HG03439 (cell line): ENCODE measurements around the gene KIAA1217.

Source experiments
- ATAC-seq: cut with Tn5 transposase; IDR thresholded peaks from one replicate; pipeline ENCODE4 v1.9.1; 2021; ENCODE audit warnings: mild to moderate bottlenecking, moderate library complexity; ENCODE audit not compliant: unreplicated experiment

Gene KIAA1217

GRCh38 chr10:24363070-24363469 is 154.1 kb downstream of the KIAA1217 start:
- no peak for ATAC-seq

- no peak for ATAC-seq
Observed at GRCh38 chr10:24367688-24368087, 158.8 kb downstream of the KIAA1217 start.

- ATAC-seq: no peak
Observed at GRCh38 chr10:24370877-24371276, 161.9 kb downstream of the KIAA1217 start.

- ATAC-seq: no peak
Observed at GRCh38 chr10:24371396-24371795, 162.5 kb downstream of the KIAA1217 start.

GRCh38 chr10:24374134-24374915 is 165.4 kb downstream of the KIAA1217 start:
- ATAC-seq: no peak

GRCh38 chr10:24375510-24375909 is 166.6 kb downstream of the KIAA1217 start:
- no peak for ATAC-seq

GRCh38 chr10:24376731-24377130 is 167.8 kb downstream of the KIAA1217 start:
- ATAC-seq: no peak

GRCh38 chr10:24378126-24378920 is 169.4 kb downstream of the KIAA1217 start:
- ATAC-seq: no peak

- no peak for ATAC-seq
Observed at GRCh38 chr10:24381235-24382010, 172.5 kb downstream of the KIAA1217 start.

- no peak for ATAC-seq
Observed at GRCh38 chr10:24382045-24382444, 173.1 kb downstream of the KIAA1217 start.

- ATAC-seq: no peak
Observed at GRCh38 chr10:24382596-24382978, 173.6 kb downstream of the KIAA1217 start.

- peak; percentile 52 for ATAC-seq
Observed at GRCh38 chr10:24382979-24383663, 174.2 kb downstream of the KIAA1217 start.

GRCh38 chr10:24383681-24384106 is 174.8 kb downstream of the KIAA1217 start:
- peak; percentile 93 for ATAC-seq

GRCh38 chr10:24384954-24385353 is 176.0 kb downstream of the KIAA1217 start:
- no peak for ATAC-seq

GRCh38 chr10:24385776-24386175 is 176.8 kb downstream of the KIAA1217 start:
- no peak for ATAC-seq

GRCh38 chr10:24390146-24390700 is 181.3 kb downstream of the KIAA1217 start:
- no peak for ATAC-seq

- ATAC-seq: no peak
Observed at GRCh38 chr10:24390746-24391145, 181.8 kb downstream of the KIAA1217 start.

GRCh38 chr10:24393201-24393600 is 184.3 kb downstream of the KIAA1217 start:
- ATAC-seq: no peak

GRCh38 chr10:24394461-24395190 is 185.7 kb downstream of the KIAA1217 start:
- peak; percentile 64 for ATAC-seq

- no peak for ATAC-seq
Observed at GRCh38 chr10:24396396-24396795, 187.5 kb downstream of the KIAA1217 start.
